Measurements from ENCODE around the gene CDH4. TPM values are rescaled to one million over a fixed set of nuclear protein-coding genes. Genes with fewer than 3 reads are reported as not detected.
A peak's percentile ranks its signal among the peaks of the same experiment; 100 is the strongest.

CDH4 gene
- total and polyA plus RNA-seq, 11 donors, result 0.04 to 0.54 (median 0.08) TPM; not detected in 1

DNA sequence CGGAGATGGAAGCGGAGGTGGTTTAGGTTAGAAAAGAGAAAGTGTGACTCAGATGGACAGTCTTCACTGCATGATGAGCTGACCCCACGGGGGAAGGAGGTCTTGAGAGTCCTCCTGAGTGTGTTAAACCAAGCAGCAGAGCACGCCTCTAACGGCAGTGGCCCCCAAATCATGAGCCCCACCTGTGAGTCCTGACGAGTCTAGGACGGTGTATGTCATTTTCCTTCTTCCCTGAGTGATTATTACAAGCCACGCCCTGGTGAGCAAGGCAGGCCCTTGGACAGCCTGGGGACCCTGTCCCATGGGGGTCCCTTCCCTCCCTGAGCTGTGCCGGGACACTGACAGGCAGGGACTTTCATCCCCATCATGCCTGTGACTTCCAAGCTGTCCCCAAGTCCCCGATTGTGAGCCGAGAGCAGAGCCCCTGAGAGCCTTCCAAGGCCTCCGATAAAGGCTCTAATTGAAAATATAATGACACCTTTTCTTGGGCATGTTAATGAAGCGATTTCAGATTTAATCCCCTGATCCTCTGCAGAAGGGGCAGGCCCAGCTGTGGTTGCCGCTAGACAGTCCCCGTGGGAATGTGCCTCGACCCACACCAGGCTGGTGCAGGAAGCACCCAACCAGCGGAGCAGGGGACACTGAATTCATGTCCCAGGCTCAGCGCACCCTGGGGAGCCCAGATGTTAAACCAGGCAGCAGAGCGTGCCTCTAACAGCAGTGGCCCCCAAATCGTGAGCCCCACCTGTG lies 493.5 kb downstream of the CDH4 start:
- Histone ChIP-seq H3K4me1 (no peaks in the 10 kb centered on the region), H3K9me3 (peaks cover 0 to 27% (median 3%) of the 10 kb centered on the region in 12 donors), H3K4me3 (no peak overlapping the region), H3K27me3 (no peaks in the 10 kb centered on the region), H3K27ac (no peak overlapping the region), H3K36me3 (no peaks in the 10 kb centered on the region)
- no peak for DNase-seq
- intact Hi-C loops (cut with DNase I), result no loop called here
- ATAC-seq, result no peak
- WGBS, 4 donors, result 82 to 93% (median 89%) methylated on average over 20 of the region's 20 CpGs
- TF ChIP-seq, protein P1, sequence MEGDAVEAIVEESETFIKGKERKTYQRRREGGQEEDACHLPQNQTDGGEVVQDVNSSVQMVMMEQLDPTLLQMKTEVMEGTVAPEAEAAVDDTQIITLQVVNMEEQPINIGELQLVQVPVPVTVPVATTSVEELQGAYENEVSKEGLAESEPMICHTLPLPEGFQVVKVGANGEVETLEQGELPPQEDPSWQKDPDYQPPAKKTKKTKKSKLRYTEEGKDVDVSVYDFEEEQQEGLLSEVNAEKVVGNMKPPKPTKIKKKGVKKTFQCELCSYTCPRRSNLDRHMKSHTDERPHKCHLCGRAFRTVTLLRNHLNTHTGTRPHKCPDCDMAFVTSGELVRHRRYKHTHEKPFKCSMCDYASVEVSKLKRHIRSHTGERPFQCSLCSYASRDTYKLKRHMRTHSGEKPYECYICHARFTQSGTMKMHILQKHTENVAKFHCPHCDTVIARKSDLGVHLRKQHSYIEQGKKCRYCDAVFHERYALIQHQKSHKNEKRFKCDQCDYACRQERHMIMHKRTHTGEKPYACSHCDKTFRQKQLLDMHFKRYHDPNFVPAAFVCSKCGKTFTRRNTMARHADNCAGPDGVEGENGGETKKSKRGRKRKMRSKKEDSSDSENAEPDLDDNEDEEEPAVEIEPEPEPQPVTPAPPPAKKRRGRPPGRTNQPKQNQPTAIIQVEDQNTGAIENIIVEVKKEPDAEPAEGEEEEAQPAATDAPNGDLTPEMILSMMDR (IDR thresholded peaks at IDR 0.05), result no peak
- no peak for TF ChIP-seq POLR2A (IDR thresholded peaks at IDR 0.05)

DNA sequence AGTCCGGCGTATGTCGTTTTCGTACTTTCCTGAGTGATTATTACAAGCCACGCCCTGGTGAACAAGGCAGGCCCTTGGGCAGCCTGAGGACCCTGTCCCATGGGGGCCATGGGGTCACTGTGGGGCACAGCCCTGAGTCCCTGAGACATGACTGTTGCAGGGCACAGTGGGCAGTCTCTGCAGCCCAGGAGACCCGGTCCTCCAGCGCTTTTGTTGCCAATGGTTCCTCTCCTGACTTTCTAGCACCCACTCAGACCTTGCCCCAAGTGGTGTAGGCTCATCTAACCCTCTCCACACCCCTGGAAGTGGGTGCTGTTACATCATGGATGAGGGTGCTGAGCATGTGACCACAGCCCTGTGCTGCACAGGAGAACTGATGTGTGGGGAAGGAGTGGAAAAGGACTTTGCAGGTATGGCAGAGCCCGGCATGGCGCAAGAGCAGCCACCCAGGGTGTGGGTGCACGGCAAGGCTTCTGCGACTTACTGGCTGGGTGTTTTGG lies 494.1 kb downstream of the CDH4 start:
- DNase-seq (no peak), ATAC-seq (no peak)
- Histone ChIP-seq H3K27ac (no peak overlapping the region), H3K36me3 (no peaks in the 10 kb centered on the region), H3K27me3 (no peaks in the 10 kb centered on the region), H3K9me3 (peaks cover 0 to 32% (median 5%) of the 10 kb centered on the region in 12 donors), H3K4me1 (no peaks in the 10 kb centered on the region), H3K4me3 (no peak overlapping the region)
- intact Hi-C loops (cut with DNase I), result no loop called here
- WGBS, 4 donors, result 89 to 95% (median 94%) methylated on average over 9 to 11 of the region's 11 CpGs
- TF ChIP-seq, protein P1 (IDR thresholded peaks at IDR 0.05), result no peak
- TF ChIP-seq POLR2A (IDR thresholded peaks at IDR 0.05), result no peak

DNA sequence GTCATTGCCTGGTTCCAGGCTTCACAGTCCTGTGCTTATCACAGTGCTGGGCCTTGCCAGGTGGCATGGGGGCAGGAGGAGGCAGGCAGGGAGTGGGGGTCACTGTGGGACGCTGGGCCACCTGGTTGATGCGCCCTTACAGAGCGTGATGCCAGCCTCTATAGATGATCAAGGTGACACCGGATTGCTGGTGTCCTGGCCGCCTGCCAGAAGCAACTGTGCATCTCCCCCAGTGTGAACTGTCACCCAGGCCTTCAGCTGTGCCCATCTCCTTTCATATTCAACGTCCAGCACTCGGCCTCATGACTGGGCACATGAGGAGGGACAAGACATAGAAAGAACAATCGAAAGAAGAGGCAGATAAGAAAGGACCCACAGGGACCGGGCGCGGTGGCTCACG lies 494.7 kb downstream of the CDH4 start:
- Histone ChIP-seq H3K27me3 (no peaks in the 10 kb centered on the region), H3K4me1 (no peaks in the 10 kb centered on the region), H3K27ac (no peak overlapping the region), H3K9me3 (peaks cover 0 to 38% (median 7%) of the 10 kb centered on the region in 12 donors), H3K4me3 (no peak overlapping the region), H3K36me3 (no peaks in the 10 kb centered on the region)
- TF ChIP-seq POLR2A (IDR thresholded peaks at IDR 0.05), result no peak
- TF ChIP-seq, protein P1 (IDR thresholded peaks at IDR 0.05), result no peak
- peak in 1 of 5 donors; percentile 19 for DNase-seq
- intact Hi-C loops (cut with DNase I), result no loop called here
- WGBS, 4 donors, result 86 to 94% (median 89%) methylated on average over 12 of the region's 12 CpGs
- ATAC-seq, result no peak

DNA sequence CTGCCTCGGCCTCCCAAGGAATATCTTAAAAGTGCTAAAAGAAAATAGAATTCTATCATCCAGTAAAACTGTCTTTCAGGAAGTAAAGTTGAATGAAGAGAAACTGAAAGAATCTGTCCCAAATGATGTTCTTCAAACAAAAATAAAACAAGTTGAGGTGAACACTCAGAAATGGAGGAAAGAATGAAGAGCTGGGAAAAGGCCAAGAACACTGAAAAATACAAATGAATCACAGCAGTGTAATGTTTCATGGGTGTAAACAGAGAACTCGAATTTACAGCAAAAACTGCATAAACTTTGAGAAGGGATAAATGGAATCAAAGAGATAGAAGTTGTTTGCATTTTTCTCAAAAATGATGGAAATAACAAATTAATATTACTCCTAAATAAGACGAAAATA lies 496.3 kb downstream of the CDH4 start:
- intact Hi-C loops (cut with DNase I), result no loop called here
- WGBS, 4 donors, result 58 to 74% (median 68%) methylated on average over 3 of the region's 3 CpGs
- Histone ChIP-seq H3K9me3 (peaks cover 0 to 39% (median 7%) of the 10 kb centered on the region in 12 donors), H3K27ac (no peak overlapping the region), H3K27me3 (no peaks in the 10 kb centered on the region), H3K4me3 (no peak overlapping the region), H3K36me3 (no peaks in the 10 kb centered on the region), H3K4me1 (no peaks in the 10 kb centered on the region)
- no peak for DNase-seq
- no peak for ATAC-seq
- no peak for TF ChIP-seq POLR2A (IDR thresholded peaks at IDR 0.05)
- TF ChIP-seq, protein P1 (IDR thresholded peaks at IDR 0.05), result no peak
